Upper lobe of left lung (tissue), 4 donors: Measurements from ENCODE around the gene KCNQ2.

ENCODE experiments used
- CTCF ChIP-seq, 6 experiments: fragments of 450-650 bp in 4 of 6; fragments of 200-600 bp in 2 of 6; sonication (generic) in 2 of 6; IDR thresholded peaks; one replicate each; pipeline ENCODE4 v1.5.1; 2016 to 2019; ENCODE audit warnings: antibody characterized with exemption in 6 of 6
- EP300 ChIP-seq, 4 donors: sonication (generic); formaldehyde crosslinking; IDR thresholded peaks; one replicate each; pipeline ENCODE4 v1.5.1; 2017; ENCODE audit warnings: antibody characterized with exemption in 4 of 4, control low read depth in 2 of 4
- POLR2A ChIP-seq, 4 donors: fragments of 450-650 bp; IDR thresholded peaks; one replicate each; pipeline ENCODE4 v1.5.1; 2016 to 2017; ENCODE audit warnings: antibody characterized with exemption in 4 of 4, mild to moderate bottlenecking in 2 of 4

DNA sequence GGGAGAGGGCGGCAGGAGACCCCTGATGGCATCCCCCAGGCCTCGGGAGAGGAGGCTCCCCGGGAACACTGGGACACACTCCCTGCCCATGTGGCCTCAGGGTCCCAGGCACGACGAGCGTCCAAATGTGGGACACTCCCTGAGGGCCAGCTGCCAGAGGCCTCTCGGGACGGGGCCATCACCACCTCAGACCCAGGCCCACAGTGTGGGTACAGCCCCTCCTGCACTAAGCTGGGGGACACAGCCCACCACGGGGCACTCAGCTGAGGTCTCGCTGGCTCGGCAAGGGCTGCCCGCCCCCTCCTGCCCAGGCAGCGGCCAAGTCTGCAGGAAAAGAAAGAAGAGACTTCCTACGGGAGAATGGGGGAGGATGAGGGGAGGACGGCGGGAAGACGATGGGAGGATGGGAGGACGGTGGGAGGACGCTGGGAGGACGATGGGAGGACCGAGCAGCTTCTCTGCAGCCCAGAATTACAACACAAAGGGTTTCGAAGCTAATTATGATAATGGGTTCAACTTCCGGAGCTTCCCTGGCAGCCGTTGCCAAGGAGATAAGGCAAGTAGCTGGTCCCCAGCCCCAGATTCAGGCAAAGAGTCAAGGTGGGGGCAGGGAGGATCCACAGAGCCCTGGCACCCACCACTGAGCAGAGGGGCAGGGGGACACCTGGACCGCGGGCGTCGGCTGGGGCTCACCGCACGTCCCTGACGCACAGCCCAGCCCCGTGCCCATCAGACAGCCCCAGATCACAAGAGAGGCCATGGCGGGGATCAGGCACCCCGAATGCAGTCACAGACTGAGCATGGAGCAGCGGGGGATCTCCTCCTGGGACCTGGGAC lies 17.5 kb downstream of the KCNQ2 start:
- TF ChIP-seq CTCF (IDR thresholded peaks at IDR 0.05) (no peak), POLR2A (IDR thresholded peaks at IDR 0.05) (no peak), EP300 (IDR thresholded peaks at IDR 0.05) (no peak)
